Metanephros (tissue), 1 donor: ENCODE measurements around the gene ABCF2. TPM values are rescaled to one million over a fixed set of nuclear protein-coding genes. Genes with fewer than 3 reads are reported as not detected.

Source experiments
- total RNA-seq: library from RNA; depleted of rRNA; stranded (reverse); fragments of >200 nt; gene quantifications from one replicate; pipeline ENCODE4 v1.2.3, GENCODE V29; 2014

The ABCF2 gene
- total RNA-seq: 22.3 TPM

DNA sequence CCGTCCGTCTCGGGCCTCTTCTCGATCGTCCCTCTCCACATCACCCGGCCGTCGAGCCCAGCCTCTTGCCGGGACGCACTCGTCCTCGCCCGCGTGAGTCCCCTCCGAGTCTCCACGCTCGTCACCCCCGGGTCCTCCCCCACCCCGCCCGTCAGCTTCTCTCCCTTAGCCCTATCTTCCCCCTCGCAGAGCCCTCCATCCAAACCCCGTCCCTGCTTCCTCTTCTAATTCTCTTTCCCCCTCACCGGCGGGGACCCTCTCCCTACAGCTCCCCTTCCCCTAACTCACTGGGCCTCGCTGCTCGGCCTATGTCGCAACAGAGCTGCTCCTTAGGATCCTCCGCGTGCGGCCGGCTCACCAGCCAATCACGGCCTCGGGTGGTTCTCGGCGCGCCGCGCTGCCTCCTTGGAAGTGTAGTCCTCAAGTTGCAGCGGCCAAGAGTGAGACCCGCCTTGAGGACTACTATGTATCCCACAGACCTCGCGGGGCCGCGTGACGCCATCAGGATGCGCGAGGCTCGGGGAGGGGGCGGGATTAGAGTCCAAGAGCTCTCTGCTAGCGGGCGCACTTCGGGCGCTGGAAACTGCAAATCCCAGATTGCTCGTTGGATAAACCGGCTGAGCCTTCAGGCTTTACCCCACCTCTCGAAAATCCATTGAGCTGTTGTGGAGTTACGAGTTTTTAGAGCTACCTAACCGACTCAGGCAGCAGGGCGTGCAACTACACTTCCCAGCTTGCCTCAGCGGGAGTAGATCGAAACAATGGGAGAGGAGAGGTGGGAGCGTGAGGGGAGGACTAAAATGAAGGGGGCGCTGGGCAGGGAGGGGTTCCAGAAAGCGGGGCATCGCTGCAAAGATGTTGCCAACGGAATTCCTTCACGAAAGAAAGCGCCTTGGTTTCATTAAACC lies at the start of gene ABCF2:
TSS of gene ABCF2 (minus strand) at position 331 of the 908 bp plus-strand sequence. CDS start 747 bp downstream, outside the sequence.

DNA sequence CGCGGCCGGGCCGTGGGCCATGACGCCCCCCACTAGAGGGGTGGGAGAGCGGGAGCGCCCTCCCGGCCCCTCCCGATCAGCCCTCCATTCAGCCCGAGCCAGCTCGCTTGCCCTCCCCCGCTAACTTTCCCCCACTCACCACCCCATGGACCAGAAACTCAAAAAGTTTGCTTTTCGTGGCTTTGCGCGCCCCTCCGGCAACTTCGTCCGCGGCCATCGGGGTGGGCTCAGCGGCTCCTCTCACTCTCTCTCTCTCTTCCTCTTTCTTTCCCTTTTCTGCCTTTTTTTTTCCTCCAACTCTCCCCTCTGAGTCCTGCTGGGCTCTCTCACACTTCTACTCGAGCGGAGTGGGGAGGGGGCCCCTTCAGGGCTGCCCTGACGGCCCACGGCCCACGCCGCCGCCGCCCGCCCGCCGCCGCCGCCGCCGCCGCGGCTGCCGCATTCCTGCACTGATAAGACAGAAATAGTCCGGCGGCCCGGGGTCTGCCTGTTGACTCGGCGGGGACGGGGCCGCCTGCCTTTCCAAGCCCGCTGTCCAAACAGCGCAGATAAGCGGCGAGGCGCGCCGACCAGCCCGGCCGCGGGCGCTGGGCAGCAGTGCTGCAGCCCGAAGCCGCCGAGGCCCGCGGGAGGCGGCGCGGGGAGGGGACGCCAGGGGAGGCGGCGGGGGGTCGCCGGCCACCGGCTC lies 21.5 kb upstream of the ABCF2 start, which contains the start of gene SMARCD3:
TSS of gene SMARCD3 (minus strand) at position 349 of the 688 bp plus-strand sequence. CDS start at position 217, 132 bp downstream.

DNA sequence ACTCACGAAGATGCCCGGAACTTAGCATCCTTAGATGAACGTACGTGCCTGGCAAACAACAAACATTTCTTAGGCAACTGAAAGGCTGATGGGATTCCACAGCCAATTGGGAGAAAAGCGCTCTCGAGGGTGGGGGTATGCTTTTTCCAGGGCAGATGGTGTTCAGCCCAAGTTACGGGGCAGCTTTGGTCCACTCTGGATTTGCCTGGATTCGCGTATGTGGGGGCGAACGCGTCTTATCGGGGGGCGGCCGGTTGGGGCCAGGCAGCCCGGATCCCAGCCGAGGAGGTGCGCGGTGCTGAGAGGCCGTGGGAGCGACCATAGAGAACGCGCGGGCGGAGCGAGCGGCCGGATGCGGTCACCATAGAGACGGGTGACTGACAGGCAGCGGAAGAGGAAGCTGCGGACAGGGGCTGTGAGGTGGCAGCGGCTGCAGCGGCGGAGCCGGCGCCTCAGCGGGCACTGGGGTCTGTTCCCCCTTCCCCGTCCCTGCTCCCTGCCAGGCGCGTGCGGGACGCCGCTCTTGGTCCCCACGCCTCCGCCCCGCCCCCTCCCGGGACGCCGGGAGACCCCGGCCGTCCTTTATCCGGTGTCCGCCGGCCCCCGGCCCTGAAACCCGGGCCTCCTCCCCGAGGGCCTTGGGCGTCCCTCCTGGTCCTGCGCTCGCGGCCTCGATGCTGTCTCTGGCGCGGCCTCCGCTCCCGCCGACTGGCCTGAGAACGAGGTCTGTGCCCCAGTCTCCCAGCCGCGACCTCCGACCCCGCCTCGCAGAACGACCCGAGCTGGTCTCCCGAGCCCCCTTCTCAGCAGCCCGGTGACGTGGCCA lies 5.3 kb upstream of the ABCF2 start, which contains the start of gene CHPF2:
TSS of gene CHPF2 (plus strand) at position 393 of the 826 bp plus-strand sequence. CDS start 1,529 bp downstream, outside the sequence.

GRCh38 chr7:151210087-151210854 lies 16.7 kb downstream of the ABCF2 start, which contains the start of gene H2BK1:
Gene H2BK1, minus strand, starts transcription at chr7:151210488. Its CDS starts 170 bp downstream, at chr7:151210318.

DNA sequence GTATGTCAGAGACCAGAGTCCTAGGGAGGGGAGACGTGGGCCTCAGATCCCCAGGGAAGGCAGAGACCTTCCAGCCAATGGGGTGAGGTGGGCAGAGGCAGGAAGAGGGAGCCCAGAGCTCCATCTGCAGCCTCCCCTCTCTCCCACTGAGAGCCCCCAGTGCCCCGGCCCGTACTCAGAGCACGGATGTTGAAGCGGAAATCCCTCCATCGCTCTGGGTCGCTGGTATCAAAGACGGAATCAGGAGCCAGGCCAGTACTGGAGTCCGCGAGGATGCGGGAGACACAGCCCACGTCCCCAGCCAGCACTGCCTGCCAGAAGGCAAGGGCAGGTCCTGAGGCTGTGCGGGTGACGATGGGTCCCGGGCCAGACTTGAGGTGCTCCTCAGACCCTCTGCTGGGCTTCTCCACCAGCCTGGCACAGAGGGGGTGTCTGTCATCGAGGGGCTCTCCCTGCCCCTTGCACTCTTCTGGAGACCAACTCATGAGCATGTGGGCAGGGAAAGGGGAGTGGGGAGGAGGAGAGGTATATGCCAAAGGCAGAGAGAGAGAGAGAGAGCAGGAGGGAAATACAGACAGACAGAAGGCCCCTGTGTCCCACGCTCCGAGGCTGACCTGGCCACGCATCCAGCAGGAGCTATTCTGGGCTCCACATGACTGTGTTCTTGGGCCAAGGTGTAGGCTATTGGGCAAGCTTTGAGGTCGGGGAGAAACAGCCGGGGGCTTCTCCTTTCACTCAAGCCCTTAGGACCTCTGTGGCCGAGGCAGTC lies 40.2 kb downstream of the ABCF2 start, which contains the start of gene ASB10:
TSS of gene ASB10 (minus strand) at position 611 of the 769 bp plus-strand sequence. CDS start at position 491, 120 bp downstream.

GRCh38 chr7:151167197-151167961 lies 59.6 kb downstream of the ABCF2 start, which contains the start of gene GBX1:
Gene GBX1, minus strand, starts transcription at chr7:151167694. Its CDS starts 146 bp downstream, at chr7:151167548.

Other genes with a start within 250 kb of the ABCF2 start
- 14.4 TPM for gene KCNH2, start 248.9 kb downstream of the ABCF2 start, total RNA-seq
- gene NOS3, start 236.2 kb downstream of the ABCF2 start, total RNA-seq: 22.5 TPM
- gene ATG9B, start 202.7 kb downstream of the ABCF2 start, total RNA-seq: 0.70 TPM
- gene ABCB8, start 198.8 kb downstream of the ABCF2 start, total RNA-seq: 24.6 TPM
- gene ASIC3, start 178.7 kb downstream of the ABCF2 start, total RNA-seq: 0.76 TPM
- 13.3 TPM for gene CDK5, start 169.3 kb downstream of the ABCF2 start, total RNA-seq
- gene SLC4A2, start 167.6 kb downstream of the ABCF2 start, total RNA-seq: 110 TPM
- 64.4 TPM for gene FASTK, start 146.4 kb downstream of the ABCF2 start, total RNA-seq
- gene TMUB1, start 143.7 kb downstream of the ABCF2 start, total RNA-seq: 25.7 TPM
- 48.6 TPM for gene AGAP3, start 140.7 kb downstream of the ABCF2 start, total RNA-seq
- gene GBX1, start 59.5 kb downstream of the ABCF2 start, total RNA-seq: 0.64 TPM
- gene ASB10, start 40.0 kb downstream of the ABCF2 start, total RNA-seq: 3.4 TPM
- gene H2BK1, start 16.7 kb downstream of the ABCF2 start, total RNA-seq: not detected
- gene CHPF2, start 5.3 kb upstream of the ABCF2 start, total RNA-seq: 29.1 TPM
- 50.2 TPM for gene SMARCD3, start 21.5 kb upstream of the ABCF2 start, total RNA-seq
- gene NUB1, start 114.6 kb upstream of the ABCF2 start, total RNA-seq: 37.1 TPM
- gene WDR86, start 182.8 kb upstream of the ABCF2 start, total RNA-seq: 93.8 TPM
- gene CRYGN, start 212.9 kb upstream of the ABCF2 start, total RNA-seq: 1.2 TPM